Liver (tissue), 9 donors: Measurements from ENCODE around the gene NFIA. TPM values are rescaled to one million over a fixed set of nuclear protein-coding genes. Genes with fewer than 3 reads are reported as not detected.
A peak's percentile ranks its signal among the peaks of the same experiment; 100 is the strongest.

Source experiments
- DNase-seq: peaks from one replicate; pipeline ENCODE4 v3.0.0-alpha.2; 2017; ENCODE audit warnings: low spot score
- H3K27ac ChIP-seq, 2 donors: one replicate each; pipeline ENCODE4 v1.7.0; 2013; ENCODE audit warnings: inconsistent platforms in 2 of 2, low read length in 2 of 2, control low read depth in 1 of 2, low read depth in 1 of 2, mild to moderate bottlenecking in 1 of 2
- H3K27me3 ChIP-seq, 4 donors: one replicate each; pipeline versions ENCODE4 v1.6.1 to v1.7.0; 2013; ENCODE audit warnings: low read length in 3 of 4, inconsistent platforms in 1 of 4, mild to moderate bottlenecking in 1 of 4, moderate library complexity in 1 of 4; ENCODE audit not compliant: control insufficient read depth in 4 of 4, insufficient read depth in 4 of 4
- H3K36me3 ChIP-seq, 4 donors: one replicate each; pipeline versions ENCODE4 v1.6.1 to v1.7.0; 2013; ENCODE audit warnings: low read length in 3 of 4, mild to moderate bottlenecking in 3 of 4, low read depth in 1 of 4, moderate library complexity in 1 of 4; ENCODE audit not compliant: control insufficient read depth in 4 of 4, insufficient read depth in 3 of 4
- H3K4me1 ChIP-seq, 4 donors: one replicate each; pipeline versions ENCODE4 v1.6.1 to v1.7.0; 2013; ENCODE audit warnings: low read length in 3 of 4, mild to moderate bottlenecking in 3 of 4, moderate library complexity in 1 of 4; ENCODE audit not compliant: control insufficient read depth in 4 of 4, insufficient read depth in 4 of 4
- H3K4me3 ChIP-seq, 3 donors: one replicate each; pipeline versions ENCODE4 v1.6.1 to v1.7.0; 2013; ENCODE audit warnings: low read length in 3 of 3, control low read depth in 1 of 3, low read depth in 1 of 3, mild to moderate bottlenecking in 1 of 3
- H3K9ac ChIP-seq, 2 donors: one replicate each; pipeline ENCODE4 v1.7.0; 2013; ENCODE audit warnings: low read length in 2 of 2, mild to moderate bottlenecking in 2 of 2, moderate library complexity in 2 of 2, control low read depth in 1 of 2, low read depth in 1 of 2
- H3K9me3 ChIP-seq, 4 donors: one replicate each; pipeline versions ENCODE4 v1.6.1 to v1.7.0; 2013; ENCODE audit warnings: low read length in 3 of 4; ENCODE audit not compliant: control insufficient read depth in 4 of 4
- ATF3 ChIP-seq: IDR thresholded peaks from 2 replicates; pipeline ENCODE4 v1.6.1; 2016; ENCODE audit warnings: antibody characterized with exemption
- CTCF ChIP-seq: fragments of 150-350 bp; IDR thresholded peaks from 2 replicates; pipeline ENCODE4 v1.5.1; 2017; ENCODE audit warnings: improper control_type of control experiment, low read depth, low read length; ENCODE audit not compliant: missing input control
- EGR1 ChIP-seq, 2 donors: IDR thresholded peaks; 2 replicates each; pipeline ENCODE4 v1.6.1; 2016 to 2018; ENCODE audit warnings: antibody characterized with exemption in 2 of 2, low read depth in 2 of 2
- FOXA1 ChIP-seq: IDR thresholded peaks from 2 replicates; pipeline ENCODE4 v1.6.1; 2016; ENCODE audit warnings: antibody characterized with exemption
- FOXA2 ChIP-seq: IDR thresholded peaks from 2 replicates; pipeline ENCODE4 v1.6.1; 2016; ENCODE audit warnings: antibody characterized with exemption
- GABPA ChIP-seq, 2 donors: IDR thresholded peaks in 1 of 2; conservative IDR thresholded peaks in 1 of 2; 2 replicates each; pipeline ENCODE4 v1.6.1; 2016; ENCODE audit warnings: antibody characterized with exemption in 2 of 2, mild to moderate bottlenecking in 1 of 2, moderate library complexity in 1 of 2
- HNF4A ChIP-seq, 2 donors: conservative IDR thresholded peaks; 2 replicates each; pipeline ENCODE4 v1.6.1; 2016; ENCODE audit warnings: antibody characterized with exemption in 2 of 2, mild to moderate bottlenecking in 2 of 2
- HNF4G ChIP-seq: IDR thresholded peaks from 2 replicates; pipeline ENCODE4 v1.6.1; 2016; ENCODE audit warnings: antibody characterized with exemption
- JUND ChIP-seq, 2 donors: IDR thresholded peaks; 2 replicates each; pipeline ENCODE4 v1.6.1; 2016; ENCODE audit warnings: antibody characterized with exemption in 2 of 2
- MAX ChIP-seq: IDR thresholded peaks from 2 replicates; pipeline ENCODE4 v1.6.1; 2016; ENCODE audit warnings: antibody characterized with exemption
- NR2F2 ChIP-seq: IDR thresholded peaks from 2 replicates; pipeline ENCODE4 v1.6.1; 2016; ENCODE audit warnings: antibody characterized with exemption
- RAD21 ChIP-seq, 2 donors: IDR thresholded peaks; 2 replicates each; pipeline ENCODE4 v1.6.1; 2016; ENCODE audit warnings: antibody characterized with exemption in 2 of 2, mild to moderate bottlenecking in 2 of 2
- REST ChIP-seq: IDR thresholded peaks from 2 replicates; pipeline ENCODE4 v1.6.1; 2016; ENCODE audit warnings: antibody characterized with exemption, mild to moderate bottlenecking
- RXRA ChIP-seq, 2 donors: IDR thresholded peaks; 2 replicates each; pipeline ENCODE4 v1.6.1; 2017 to 2018; ENCODE audit warnings: antibody characterized with exemption in 2 of 2, mild to moderate bottlenecking in 1 of 2
- SP1 ChIP-seq: IDR thresholded peaks from 2 replicates; pipeline ENCODE4 v1.6.1; 2018; ENCODE audit warnings: antibody characterized with exemption, mild to moderate bottlenecking
- TAF1 ChIP-seq: conservative IDR thresholded peaks from 2 replicates; pipeline ENCODE4 v1.6.1; 2016; ENCODE audit warnings: antibody characterized with exemption, mild to moderate bottlenecking
- YY1 ChIP-seq: IDR thresholded peaks from 2 replicates; pipeline ENCODE4 v1.6.1; 2016; ENCODE audit warnings: antibody characterized with exemption, mild to moderate bottlenecking
- ZBTB33 ChIP-seq: IDR thresholded peaks from 2 replicates; pipeline ENCODE4 v1.6.1; 2016; ENCODE audit warnings: antibody characterized with exemption
- WGBS: extraction: QIAGEN DNeasy Blood & Tissue Kit; methylation state at CpG from one replicate; pipeline ENCODE4 v1.1.7; 2013; 5-methylcytosine and 5-hydroxymethylcytosine counted together
- polyA plus RNA-seq, 2 donors: library from polyadenylated mRNA; stranded (reverse) in 1 of 2; unstranded in 1 of 2; fragments of 200-250 nt in 1 of 2; fragments of >200 nt in 1 of 2; fragmentation: Nextera tagmentation in 1 of 2; extraction: Ambion mirVana in 1 of 2; gene quantifications; one replicate each; pipeline versions ENCODE4 v1.2.1 to v1.2.3, GENCODE V29; 2013 to 2015
- total RNA-seq, 2 donors: library from RNA; depleted of rRNA; stranded (reverse); fragments of >200 nt; gene quantifications; one replicate each; pipeline ENCODE4 v1.2.3, GENCODE V29; 2014
- donor health status: healthy.
- donor health status: healthy.
- donor health status: healthy.
- donor health status: healthy.
- donor health status: healthy.

The NFIA gene
- total and polyA plus RNA-seq, 4 donors: 6.8 to 53.7 (median 22.2) TPM

GRCh38 chr1:61318319-61319125 lies 236.2 kb downstream of the NFIA start:
- peaks cover 4 to 28% (median 22%) of the 10 kb centered on the region in 4 donors for H3K4me1 ChIP-seq
- peak overlapping the region; percentile 2 to 22 for H3K27ac ChIP-seq
- no peaks in the 10 kb centered on the region for H3K27me3 ChIP-seq
- WGBS: 75% methylated on average over 8 of the region's 8 CpGs
- H3K36me3 ChIP-seq: no peaks in the 10 kb centered on the region
- H3K4me3 ChIP-seq: no peak overlapping the region
- H3K9me3 ChIP-seq: no peaks in the 10 kb centered on the region
- H3K9ac ChIP-seq: no peak overlapping the region
- no peak for DNase-seq
- TF ChIP-seq GABPA (IDR thresholded peaks at IDR 0.05 in 1 of 2, conservative IDR thresholded peaks at IDR 0.05 in 1 of 2) (no peak), REST (no peak), ATF3 (no peak), HNF4G (no peak), FOXA1 (no peak), TAF1 (no peak), EGR1 (IDR thresholded peaks at IDR 0.05; ENCODE audit: low read depth in 2 of 2) (no peak), SP1 (no peak), MAX (no peak), RAD21 (IDR thresholded peaks at IDR 0.05) (peak in 1 of 2 donors; percentile 24), RXRA (IDR thresholded peaks at IDR 0.05) (no peak), CTCF (no peak), YY1 (no peak), FOXA2 (no peak), ZBTB33 (no peak), HNF4A (conservative IDR thresholded peaks at IDR 0.05) (no peak), NR2F2 (peak; percentile 44), JUND (IDR thresholded peaks at IDR 0.05) (peak in 1 of 2 donors; percentile 8)
